GM04503 (cell line): ENCODE measurements around the gene STXBP5L.
"Not testable (repeated sequence)": the region's sequence is repeated elsewhere in the genome, so short reads cannot be mapped to it uniquely, and the experiment has no call there.

Source experiments
- DNase-seq: peaks from one replicate; pipeline ENCODE4 v3.0.0-alpha.2; 2012; ENCODE audit warnings: low read depth

Gene STXBP5L

GRCh38 chr3:120908030-120908794 lies at the start of gene STXBP5L:
Gene STXBP5L (plus strand): TSS chr3:120908205. CDS start chr3:120909579, 1,374 bp downstream.
- DNase-seq: no peak

- no peak for DNase-seq
Measured at GRCh38 chr3:120858521-120858920, 49.5 kb upstream of the STXBP5L start.

- DNase-seq: no peak
Measured at GRCh38 chr3:120864541-120864940, 43.5 kb upstream of the STXBP5L start.

- no peak for DNase-seq
Measured at GRCh38 chr3:120875507-120875906, 32.5 kb upstream of the STXBP5L start.

- no peak for DNase-seq
Measured at GRCh38 chr3:120875989-120876388, 32.0 kb upstream of the STXBP5L start.

- no peak for DNase-seq
Measured at GRCh38 chr3:120879411-120879810, 28.6 kb upstream of the STXBP5L start.

GRCh38 chr3:120892921-120893320 lies 15.1 kb upstream of the STXBP5L start:
- no peak for DNase-seq

GRCh38 chr3:120894316-120895057 lies 13.5 kb upstream of the STXBP5L start:
- DNase-seq: peak; percentile 21

- DNase-seq: not testable (repeated sequence)
Measured at GRCh38 chr3:120901716-120902115, 6.3 kb upstream of the STXBP5L start.

GRCh38 chr3:120903221-120903620 lies 4.8 kb upstream of the STXBP5L start:
- DNase-seq: no peak

GRCh38 chr3:120907659-120908029 lies 361 bp upstream of the STXBP5L start:
- DNase-seq: no peak

- no peak for DNase-seq
Measured at GRCh38 chr3:120908795-120909601, 993 bp downstream of the STXBP5L start.

GRCh38 chr3:120909602-120909878 lies 1.5 kb downstream of the STXBP5L start:
- no peak for DNase-seq

- no peak for DNase-seq
Measured at GRCh38 chr3:120926146-120926545, 18.1 kb downstream of the STXBP5L start.

GRCh38 chr3:120928991-120929390 lies 21.0 kb downstream of the STXBP5L start:
- no peak for DNase-seq

- DNase-seq: no peak
Measured at GRCh38 chr3:120931593-120931992, 23.6 kb downstream of the STXBP5L start.

- DNase-seq: no peak
Measured at GRCh38 chr3:120956143-120956542, 48.1 kb downstream of the STXBP5L start.

GRCh38 chr3:120982608-120983320 lies 74.8 kb downstream of the STXBP5L start:
- DNase-seq: no peak

- no peak for DNase-seq
Measured at GRCh38 chr3:120983321-120983665, 75.3 kb downstream of the STXBP5L start.

- DNase-seq: no peak
Measured at GRCh38 chr3:120983841-120984240, 75.8 kb downstream of the STXBP5L start.

GRCh38 chr3:120985242-120985641 lies 77.2 kb downstream of the STXBP5L start:
- DNase-seq: no peak

- DNase-seq: no peak
Measured at GRCh38 chr3:120988994-120989393, 81.0 kb downstream of the STXBP5L start.
